Nephron (organoid): ENCODE results near the gene SDC4.
A peak's percentile ranks its signal among the peaks of the same experiment; 100 is the strongest.

ENCODE experiments used
- H3K27ac Mint-ChIP-seq, 3 experiments: 2 replicates each; pipeline ENCODE4 v1.8.0; 2020; ENCODE audit warnings: mixed read lengths in 3 of 3, mild to moderate bottlenecking in 2 of 3, moderate library complexity in 1 of 3
- H3K27me3 Mint-ChIP-seq: 2 replicates; pipeline ENCODE4 v1.8.0; 2021; ENCODE audit warnings: low read depth, mild to moderate bottlenecking, moderate library complexity, mixed read lengths
- H3K36me3 Mint-ChIP-seq: 2 replicates; pipeline ENCODE4 v1.8.0; 2020; ENCODE audit warnings: low read depth, mixed read lengths
- H3K4me1 Mint-ChIP-seq: 2 replicates; pipeline ENCODE4 v1.8.0; 2020; ENCODE audit warnings: mixed read lengths
- H3K4me3 Mint-ChIP-seq, 3 experiments: 2 replicates each; pipeline ENCODE4 v1.8.0; 2020; ENCODE audit warnings: mild to moderate bottlenecking in 3 of 3, mixed read lengths in 3 of 3, moderate library complexity in 2 of 3
- H3K9me3 Mint-ChIP-seq: 2 replicates; pipeline ENCODE4 v1.8.0; 2020; ENCODE audit warnings: mixed read lengths
- CTCF ChIP-seq, 3 experiments: fragments of 200-600 bp; sonication (generic); IDR thresholded peaks; one replicate each; pipeline ENCODE4 v1.5.0; 2021; ENCODE audit warnings: antibody characterized with exemption in 3 of 3; ENCODE audit not compliant: unreplicated experiment in 3 of 3

SDC4 gene

GRCh38 chr20:45337367-45338120 is 10.7 kb downstream of the SDC4 start:
- Mint-ChIP-seq H3K27me3 (no peaks in the 10 kb centered on the region), H3K27ac (peak overlapping the region; percentile 71 to 99 (median 83)), H3K4me3 (peak overlapping the region; percentile 5 to 47 (median 23)), H3K4me1 (peaks cover 54% of the 10 kb centered on the region), H3K36me3 (peaks cover 8% of the 10 kb centered on the region), H3K9me3 (no peaks in the 10 kb centered on the region)
- TF ChIP-seq CTCF (IDR thresholded peaks at IDR 0.05; ENCODE audit: unreplicated experiment in 3 of 3) = no peak

GRCh38 chr20:45336530-45337366 is 11.5 kb downstream of the SDC4 start:
- peak overlapping the region; percentile 71 to 99 (median 83) for H3K27ac Mint-ChIP-seq
- H3K9me3 Mint-ChIP-seq = no peaks in the 10 kb centered on the region
- peaks cover 46% of the 10 kb centered on the region for H3K4me1 Mint-ChIP-seq
- H3K4me3 Mint-ChIP-seq = peak overlapping the region in 1 of 3 experiments; percentile 5
- H3K27me3 Mint-ChIP-seq = no peaks in the 10 kb centered on the region
- no peak for TF ChIP-seq CTCF (IDR thresholded peaks at IDR 0.05; ENCODE audit: unreplicated experiment in 3 of 3)
- peaks cover 8% of the 10 kb centered on the region for H3K36me3 Mint-ChIP-seq

GRCh38 chr20:45330476-45330875 is 17.7 kb downstream of the SDC4 start:
- no peak overlapping the region for H3K27ac Mint-ChIP-seq
- no peaks in the 10 kb centered on the region for H3K27me3 Mint-ChIP-seq
- H3K4me1 Mint-ChIP-seq = no peaks in the 10 kb centered on the region
- H3K9me3 Mint-ChIP-seq = no peaks in the 10 kb centered on the region
- H3K4me3 Mint-ChIP-seq = no peak overlapping the region
- TF ChIP-seq CTCF (IDR thresholded peaks at IDR 0.05; ENCODE audit: unreplicated experiment in 3 of 3) = no peak
- H3K36me3 Mint-ChIP-seq = peaks cover 28% of the 10 kb centered on the region

GRCh38 chr20:45329497-45330319 is 18.5 kb downstream of the SDC4 start:
- Mint-ChIP-seq H3K4me1 (no peaks in the 10 kb centered on the region), H3K9me3 (no peaks in the 10 kb centered on the region), H3K27me3 (no peaks in the 10 kb centered on the region), H3K27ac (no peak overlapping the region), H3K36me3 (peaks cover 26% of the 10 kb centered on the region), H3K4me3 (no peak overlapping the region)
- TF ChIP-seq CTCF (IDR thresholded peaks at IDR 0.05; ENCODE audit: unreplicated experiment in 3 of 3) = no peak

- Mint-ChIP-seq H3K9me3 (no peaks in the 10 kb centered on the region), H3K27me3 (no peaks in the 10 kb centered on the region), H3K36me3 (peaks cover 26% of the 10 kb centered on the region), H3K4me1 (no peaks in the 10 kb centered on the region), H3K27ac (no peak overlapping the region), H3K4me3 (no peak overlapping the region)
- TF ChIP-seq CTCF (IDR thresholded peaks at IDR 0.05; ENCODE audit: unreplicated experiment in 3 of 3) = no peak
Observed at GRCh38 chr20:45328451-45328850, 19.8 kb downstream of the SDC4 start.
